Thyroid gland (tissue), 4 donors: ENCODE data around the gene ADGRB3. TPM values are rescaled to one million over a fixed set of nuclear protein-coding genes. Genes with fewer than 3 reads are reported as not detected.

Experiments
- DNase-seq, 2 donors: peaks; one replicate each; pipeline ENCODE4 v3.0.0-alpha.2; 2019
- H3K27ac ChIP-seq, 3 donors: fragments of 200-600 bp; sonication (generic); 1 replicate in 2 of 3; 2 replicates in 1 of 3; pipeline ENCODE4 v1.5.1; 2016 to 2019; ENCODE audit warnings: mild to moderate bottlenecking in 1 of 3, moderate library complexity in 1 of 3
- H3K27me3 ChIP-seq: fragments of 200-600 bp; sonication (generic); one replicate; pipeline ENCODE4 v1.5.1; 2019
- H3K36me3 ChIP-seq, 2 donors: fragments of 200-600 bp; sonication (generic); one replicate each; pipeline ENCODE4 v1.5.1; 2016 to 2019
- H3K4me1 ChIP-seq, 2 donors: fragments of 200-600 bp; sonication (generic); one replicate each; pipeline ENCODE4 v1.5.1; 2017 to 2019
- H3K4me3 ChIP-seq, 3 donors: fragments of 200-600 bp; sonication (generic); replicated peaks in 1 of 3; 1 replicate in 2 of 3; 2 replicates in 1 of 3; pipeline ENCODE4 v1.5.1; 2016; ENCODE audit warnings: mild to moderate bottlenecking in 1 of 3
- H3K9me3 ChIP-seq: fragments of 200-600 bp; sonication (generic); one replicate; pipeline ENCODE4 v1.5.1; 2017
- CTCF ChIP-seq, 6 experiments: fragments of 200-600 bp in 3 of 6; fragments of 450-650 bp in 3 of 6; sonication (generic) in 3 of 6; IDR thresholded peaks; one replicate each; pipeline ENCODE4 v1.5.1; 2016 to 2019; ENCODE audit warnings: antibody characterized with exemption in 6 of 6, mild to moderate bottlenecking in 2 of 6, inconsistent platforms in 1 of 6, moderate library complexity in 1 of 6
- POLR2A ChIP-seq, 2 donors: fragments of 450-650 bp; IDR thresholded peaks; one replicate each; pipeline ENCODE4 v1.6.1; 2017; ENCODE audit warnings: antibody characterized with exemption in 2 of 2, mild to moderate bottlenecking in 2 of 2, moderate library complexity in 1 of 2
- WGBS, 2 donors: methylation state at CpG; one replicate each; pipeline ENCODE4 v1.1.5; 2017; 5-methylcytosine and 5-hydroxymethylcytosine counted together
- intact Hi-C: fragments of 100-400 bp; cut with DNase I; formaldehyde crosslinking; loops from one replicate; pipeline ENCODE4 v1.15.1; 2023
- total RNA-seq, 4 donors: library from RNA; depleted of rRNA; stranded (reverse); fragments of >200 nt; gene quantifications; one replicate each; pipeline ENCODE4 v1.2.3, GENCODE V29; 2016

ADGRB3 gene
- total RNA-seq, 4 donors from 2014 or later: 0.45 to 3.0 (median 1.4) TPM

- H3K36me3 ChIP-seq: no peaks in the 10 kb centered on the region
- no peaks in the 10 kb centered on the region for H3K4me1 ChIP-seq
- no peak overlapping the region for H3K27ac ChIP-seq
- WGBS, 2 donors: 77% methylated on average over 3 of the region's 3 CpGs
- TF ChIP-seq CTCF (IDR thresholded peaks at IDR 0.05) (no peak), POLR2A (IDR thresholded peaks at IDR 0.05) (no peak)
- H3K27me3 ChIP-seq: no peaks in the 10 kb centered on the region
- intact Hi-C loops: no loop called here
- H3K9me3 ChIP-seq: no peaks in the 10 kb centered on the region
- H3K4me3 ChIP-seq: no peak overlapping the region
- DNase-seq: no peak
These were observed 407.2 kb downstream of the ADGRB3 start for GRCh38 chr6:69042297-69042696.

- intact Hi-C loops: no loop called here
- no peaks in the 10 kb centered on the region for H3K9me3 ChIP-seq
- no peaks in the 10 kb centered on the region for H3K4me1 ChIP-seq
- DNase-seq: no peak
- no peak overlapping the region for H3K4me3 ChIP-seq
- WGBS, 2 donors: 91 to 93% methylated on average over 3 of the region's 3 CpGs
- H3K36me3 ChIP-seq: no peaks in the 10 kb centered on the region
- no peak for TF ChIP-seq POLR2A (IDR thresholded peaks at IDR 0.05)
- TF ChIP-seq CTCF (IDR thresholded peaks at IDR 0.05): no peak
- H3K27ac ChIP-seq: no peak overlapping the region
- no peaks in the 10 kb centered on the region for H3K27me3 ChIP-seq
These were observed 409.5 kb downstream of the ADGRB3 start for GRCh38 chr6:69044534-69044933.

GRCh38 chr6:69059413-69059812, 424.3 kb downstream of the ADGRB3 start:
- 61 to 76% methylated on average over 1 of the region's 1 CpG for WGBS, 2 donors
- intact Hi-C loops: no loop called here
- Histone ChIP-seq H3K36me3 (no peaks in the 10 kb centered on the region), H3K9me3 (no peaks in the 10 kb centered on the region), H3K4me3 (no peak overlapping the region), H3K27me3 (no peaks in the 10 kb centered on the region), H3K4me1 (no peaks in the 10 kb centered on the region), H3K27ac (no peak overlapping the region)
- TF ChIP-seq POLR2A (IDR thresholded peaks at IDR 0.05) (no peak), CTCF (IDR thresholded peaks at IDR 0.05) (no peak)
- DNase-seq: no peak

- Histone ChIP-seq H3K4me3 (no peak overlapping the region), H3K4me1 (no peaks in the 10 kb centered on the region), H3K36me3 (no peaks in the 10 kb centered on the region), H3K27ac (no peak overlapping the region), H3K27me3 (no peaks in the 10 kb centered on the region), H3K9me3 (no peaks in the 10 kb centered on the region)
- intact Hi-C loops: no loop called here
- DNase-seq: no peak
- TF ChIP-seq CTCF (IDR thresholded peaks at IDR 0.05) (no peak), POLR2A (IDR thresholded peaks at IDR 0.05) (no peak)
- WGBS, 2 donors: 26 to 42% methylated on average over 4 of the region's 4 CpGs
These were observed 426.0 kb downstream of the ADGRB3 start for GRCh38 chr6:69061066-69061465.

GRCh38 chr6:69063401-69063800, 428.3 kb downstream of the ADGRB3 start:
- Histone ChIP-seq H3K4me1 (no peaks in the 10 kb centered on the region), H3K9me3 (no peaks in the 10 kb centered on the region), H3K36me3 (no peaks in the 10 kb centered on the region), H3K27ac (no peak overlapping the region), H3K27me3 (no peaks in the 10 kb centered on the region), H3K4me3 (no peak overlapping the region)
- no peak for TF ChIP-seq CTCF (IDR thresholded peaks at IDR 0.05)
- no peak for TF ChIP-seq POLR2A (IDR thresholded peaks at IDR 0.05)
- intact Hi-C loops: no loop called here
- DNase-seq: no peak
- 94 to 97% methylated on average over 2 of the region's 2 CpGs for WGBS, 2 donors
